GM21367 (cell line): ENCODE data around the gene ADAMTS15.

ENCODE experiments used
- ATAC-seq: cut with Tn5 transposase; IDR thresholded peaks from one replicate; pipeline ENCODE4 v1.9.1; 2021; ENCODE audit not compliant: unreplicated experiment

Gene ADAMTS15

DNA sequence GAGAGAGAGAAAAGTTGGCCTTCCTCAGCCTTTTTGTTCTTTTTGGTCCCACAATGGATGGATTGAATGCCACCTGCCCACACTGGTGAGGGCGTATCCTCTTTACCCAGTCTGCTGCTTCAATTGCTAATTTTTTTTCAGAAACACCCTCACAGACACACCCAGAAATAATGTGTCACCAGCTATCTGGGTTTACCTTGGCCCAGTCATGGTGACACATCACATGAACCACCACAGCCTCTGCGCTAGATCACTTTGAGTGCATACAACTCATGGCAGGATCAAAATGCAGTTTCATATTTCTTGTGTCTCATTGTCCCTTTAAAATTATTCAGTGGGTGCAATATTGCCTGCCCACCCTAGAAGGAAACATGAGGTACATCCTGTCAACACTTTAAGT lies 63.3 kb downstream of the ADAMTS15 start:
- ATAC-seq = no peak

DNA sequence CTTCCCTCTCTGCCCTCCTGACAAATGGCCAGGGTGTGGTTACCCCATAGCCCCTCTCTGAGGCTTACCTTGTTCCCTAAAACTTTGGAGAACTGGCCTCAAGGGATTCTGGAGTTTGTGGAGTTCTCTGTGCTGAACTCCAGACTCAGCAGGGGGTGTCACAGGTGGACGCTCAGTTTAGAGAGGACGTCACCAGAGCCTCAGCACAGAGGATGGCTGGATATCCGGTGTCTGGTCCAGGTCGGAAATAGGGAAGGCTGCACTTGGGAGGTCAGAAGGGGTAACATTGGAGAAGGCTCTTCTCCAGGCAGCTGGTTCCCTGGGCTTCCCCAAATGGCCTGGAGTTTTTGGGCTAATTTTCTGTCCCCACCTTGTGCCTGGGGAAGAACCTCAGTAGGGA lies 64.2 kb downstream of the ADAMTS15 start:
- ATAC-seq = no peak

DNA sequence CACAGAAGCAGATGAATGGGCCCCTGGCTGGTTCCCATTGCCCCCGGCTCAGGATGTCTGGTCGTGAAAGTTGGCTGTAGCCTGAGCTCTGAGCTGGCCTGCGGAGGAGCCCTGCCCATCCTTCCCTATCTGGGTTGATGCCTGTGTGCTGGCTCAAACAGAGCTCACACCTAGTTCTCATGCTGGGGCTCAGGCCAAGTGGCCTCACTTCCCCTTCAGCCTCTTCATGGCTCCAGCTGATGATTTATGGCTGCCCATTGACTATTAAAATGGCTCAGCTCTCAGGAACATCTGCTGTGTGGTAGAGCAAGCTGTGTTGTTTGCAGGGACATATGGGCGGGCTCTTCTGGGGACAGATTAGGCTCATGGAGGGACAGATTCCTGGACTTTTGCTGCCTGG lies 64.7 kb downstream of the ADAMTS15 start:
- ATAC-seq = no peak

DNA sequence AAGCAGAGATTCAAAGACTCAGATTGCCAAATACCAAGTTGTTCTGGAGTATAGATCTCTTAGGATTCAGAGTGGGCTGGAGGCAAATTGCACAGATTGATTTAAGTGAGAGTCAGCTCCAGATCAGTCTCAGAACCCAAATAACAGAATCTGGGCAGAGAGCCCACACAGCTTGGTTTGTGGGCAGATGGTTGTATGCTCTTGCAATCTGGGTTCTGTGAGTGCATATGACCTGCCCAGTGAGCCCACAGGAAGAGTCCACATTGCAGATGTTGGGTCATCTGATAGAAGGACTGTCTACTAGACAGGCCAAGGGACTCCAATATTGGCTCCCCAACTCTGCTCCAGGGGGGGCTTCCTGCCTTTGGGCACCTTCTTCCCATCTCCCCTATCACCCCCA lies 65.9 kb downstream of the ADAMTS15 start:
- ATAC-seq = no peak

DNA sequence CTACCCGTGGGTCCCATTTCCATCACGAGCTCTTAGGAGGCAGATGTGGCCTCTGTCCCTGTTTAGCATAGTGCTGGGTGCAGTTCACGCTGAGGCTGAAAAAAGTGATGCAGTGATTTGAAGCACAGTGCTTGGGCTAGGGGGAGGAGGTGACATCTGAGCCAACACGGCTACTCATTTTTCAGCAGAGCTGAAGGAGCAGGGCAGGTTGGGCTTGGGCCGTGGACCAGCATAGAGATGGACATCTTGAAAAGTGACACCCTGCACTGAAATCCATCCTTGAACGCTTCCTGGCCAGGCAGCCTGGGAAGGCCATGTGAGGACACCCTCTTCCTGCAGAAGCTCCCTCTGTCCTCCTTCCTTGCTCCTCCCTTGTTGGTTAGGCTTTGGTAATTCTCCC lies 66.4 kb downstream of the ADAMTS15 start:
- no peak for ATAC-seq

DNA sequence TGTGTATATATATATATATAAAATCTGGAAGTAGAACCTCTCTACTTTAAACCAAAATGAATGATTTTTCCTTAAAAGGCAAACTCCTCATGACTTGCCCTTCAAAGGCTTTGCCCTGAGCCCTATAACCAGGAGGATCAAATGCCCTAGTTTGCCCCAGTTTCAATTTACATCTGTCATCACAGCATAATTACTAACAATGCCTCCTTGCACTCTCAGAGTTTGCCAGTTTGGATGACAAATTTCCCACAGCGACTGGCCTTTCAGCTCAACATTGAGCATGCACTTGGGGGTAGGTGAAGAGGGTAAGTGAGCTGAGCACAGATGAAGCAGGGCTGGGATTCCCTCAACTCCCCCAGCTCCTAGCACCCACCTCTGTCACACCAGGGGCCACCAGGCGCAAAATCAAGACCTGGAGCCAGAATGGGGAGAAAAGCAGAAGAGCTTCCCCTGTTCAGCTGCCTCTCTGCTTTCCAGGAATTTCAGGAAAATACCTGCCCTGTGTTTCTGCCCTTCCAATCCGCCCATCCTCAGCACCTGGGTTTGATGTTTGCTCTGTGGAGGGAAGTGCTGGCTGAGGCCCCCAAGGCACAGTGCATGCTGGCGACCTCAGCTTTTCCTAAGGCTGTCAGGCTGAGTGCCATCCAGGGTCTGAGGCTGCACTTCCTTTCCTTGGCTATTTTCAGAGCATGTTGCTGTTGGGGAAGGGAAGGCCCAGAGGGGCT lies 67.5 kb downstream of the ADAMTS15 start:
- ATAC-seq = no peak

DNA sequence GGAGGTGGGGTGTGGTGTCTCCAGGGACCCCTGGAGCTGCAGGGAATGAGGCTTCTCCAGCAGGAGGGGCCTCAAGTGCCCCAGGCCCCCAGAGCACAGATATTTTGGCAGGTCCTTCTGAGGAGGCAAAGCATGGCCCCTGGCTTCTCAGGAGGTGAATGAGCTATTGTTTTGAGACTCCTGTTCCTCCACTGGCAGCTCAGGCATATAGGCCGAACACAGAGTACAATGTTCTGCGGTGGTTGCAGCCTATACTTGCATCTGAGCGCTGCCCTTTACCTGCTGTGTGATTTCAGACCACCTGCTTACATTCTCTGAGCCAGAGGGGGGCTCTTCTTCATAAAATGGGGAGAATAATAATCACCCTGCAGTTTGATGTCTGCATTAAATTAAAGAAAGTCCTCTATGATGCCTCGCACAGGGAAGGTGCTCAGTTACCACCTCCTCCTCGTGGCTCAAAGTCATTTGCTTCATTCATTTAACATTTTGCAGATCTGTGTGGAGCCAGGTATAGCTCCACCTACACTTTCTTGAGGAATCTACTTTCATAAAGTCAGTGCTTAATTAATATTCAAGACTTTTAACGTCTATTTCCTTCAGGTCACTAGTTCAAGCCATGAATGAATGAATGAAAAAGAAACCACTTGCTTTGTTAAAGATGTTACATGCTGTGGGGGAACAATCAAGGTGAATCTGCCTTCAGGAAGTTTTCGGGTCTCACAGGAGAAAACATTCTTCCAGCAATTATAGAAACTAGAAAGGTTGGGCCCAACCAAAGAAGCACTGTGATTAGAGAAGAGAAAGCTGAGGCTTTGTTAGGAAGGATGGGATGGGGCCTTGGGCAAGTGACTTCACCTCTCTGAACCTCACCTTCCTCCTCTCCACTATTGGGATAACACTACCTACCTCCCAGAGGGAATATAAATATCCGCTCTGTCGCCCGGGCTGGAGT lies 68.4 kb downstream of the ADAMTS15 start:
- ATAC-seq = no peak

DNA sequence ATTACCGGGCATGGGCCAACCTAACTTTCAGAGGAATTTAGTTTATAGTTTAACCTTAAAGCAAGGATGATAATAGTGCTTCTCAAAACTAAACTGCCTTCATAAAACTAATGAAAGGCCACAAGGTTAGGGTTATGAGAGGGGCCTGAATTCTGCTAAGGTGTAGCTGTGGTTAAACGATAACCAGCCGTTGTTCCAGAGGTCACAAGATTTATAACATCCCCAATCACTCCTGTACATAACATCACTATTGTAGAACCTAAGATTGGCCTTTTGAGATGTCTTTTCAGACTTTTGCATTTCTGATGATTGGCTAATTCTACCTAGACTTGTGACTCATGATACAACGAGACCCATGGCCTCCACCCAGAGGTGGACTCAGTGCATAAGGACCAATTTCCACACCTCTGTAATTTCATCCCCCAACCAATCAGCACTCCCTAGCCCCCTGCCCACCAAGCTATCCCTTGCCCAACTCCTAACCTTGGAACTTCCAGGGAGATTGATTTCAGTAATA lies 69.8 kb downstream of the ADAMTS15 start:
- no peak for ATAC-seq

DNA sequence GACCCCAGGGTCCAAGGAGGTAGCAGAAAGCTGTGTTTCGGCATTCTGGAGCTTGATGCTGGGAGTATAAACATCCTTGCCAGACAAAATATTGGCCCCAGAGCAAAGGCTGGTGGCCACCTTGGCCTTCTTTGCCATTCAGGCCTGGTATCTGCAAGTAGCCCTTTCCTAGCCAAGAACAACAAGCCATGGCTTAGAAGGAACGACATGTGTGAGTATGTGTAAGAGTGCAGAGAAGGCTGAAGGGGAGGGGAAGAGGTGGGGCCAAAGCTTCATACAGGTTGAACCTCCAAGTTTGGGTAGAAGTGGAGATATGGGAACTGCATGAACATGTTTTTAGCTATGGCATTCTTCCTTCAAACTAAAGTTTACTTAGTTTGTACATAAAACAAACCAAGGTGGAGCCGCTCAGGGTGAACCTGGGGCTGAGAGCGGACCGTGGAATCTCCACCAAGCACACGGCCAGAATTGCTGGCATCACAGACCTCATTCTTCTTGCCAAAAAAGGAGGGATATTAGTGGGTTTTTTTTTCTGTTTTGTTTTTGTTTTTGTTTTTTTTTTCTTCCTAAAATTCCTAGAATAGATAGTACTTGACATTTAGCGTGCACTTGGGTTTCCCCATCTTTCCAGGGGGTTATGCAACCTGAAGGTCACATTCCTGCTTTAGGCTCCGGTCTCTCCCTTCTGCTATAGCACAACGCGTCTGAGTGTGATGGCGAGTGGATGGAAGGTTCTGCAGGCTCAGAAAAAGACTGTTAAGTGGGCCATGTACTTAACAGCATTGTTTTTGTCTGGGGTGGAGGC lies 70.9 kb downstream of the ADAMTS15 start:
- no peak for ATAC-seq

DNA sequence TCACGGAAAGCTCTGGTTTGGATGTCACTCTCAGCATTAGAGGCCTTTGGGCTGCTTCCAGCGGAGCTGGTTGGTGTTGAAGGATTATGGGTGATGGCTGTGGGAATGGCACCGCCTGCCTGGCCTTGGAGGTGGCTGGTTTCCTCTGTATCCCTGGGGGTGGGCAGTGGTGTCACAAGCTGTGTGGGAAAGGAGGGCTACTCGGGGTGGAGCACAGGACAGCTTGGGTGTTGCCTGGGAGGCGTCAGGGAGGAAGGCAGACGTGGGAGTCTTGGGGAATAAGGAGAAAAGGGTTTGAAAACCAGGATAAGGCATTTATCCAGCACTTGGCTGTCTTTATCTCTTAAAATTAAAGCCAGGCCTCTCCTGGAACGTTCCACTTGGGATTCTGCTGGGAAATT lies 71.8 kb downstream of the ADAMTS15 start:
- no peak for ATAC-seq

DNA sequence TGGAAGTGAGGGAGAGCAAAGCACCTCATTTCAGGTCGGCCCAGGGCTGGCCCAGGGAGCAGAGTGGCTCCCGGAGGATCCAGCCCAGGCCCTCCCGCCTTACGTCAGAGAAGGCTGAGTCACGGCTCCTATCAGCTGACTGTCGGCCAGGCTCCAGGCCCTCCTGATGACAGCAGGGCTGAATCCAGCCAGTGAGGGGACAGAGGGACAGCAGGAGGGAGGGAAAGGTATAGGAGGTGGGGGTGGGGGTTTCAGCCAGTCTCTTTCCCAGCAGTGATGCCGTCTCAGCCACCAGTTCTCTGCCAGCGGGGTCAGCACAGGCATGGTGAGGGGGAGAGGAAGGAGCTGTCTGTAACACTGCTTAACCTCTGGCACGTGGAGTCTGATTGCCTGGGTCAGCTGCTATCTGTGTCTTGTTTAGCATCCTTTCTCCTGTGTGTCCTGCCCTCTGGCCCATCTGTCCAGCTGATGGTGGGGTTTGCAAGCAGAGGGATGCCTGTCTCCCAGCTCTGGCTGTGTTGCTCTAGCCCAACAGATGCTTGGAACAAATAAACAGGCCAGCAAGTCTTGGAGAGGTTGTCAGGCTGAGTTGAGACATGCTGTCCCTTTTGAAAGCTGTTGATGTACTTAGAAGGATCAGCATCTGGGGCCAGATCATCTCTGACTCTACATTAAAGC lies 74.0 kb downstream of the ADAMTS15 start:
- no peak for ATAC-seq

DNA sequence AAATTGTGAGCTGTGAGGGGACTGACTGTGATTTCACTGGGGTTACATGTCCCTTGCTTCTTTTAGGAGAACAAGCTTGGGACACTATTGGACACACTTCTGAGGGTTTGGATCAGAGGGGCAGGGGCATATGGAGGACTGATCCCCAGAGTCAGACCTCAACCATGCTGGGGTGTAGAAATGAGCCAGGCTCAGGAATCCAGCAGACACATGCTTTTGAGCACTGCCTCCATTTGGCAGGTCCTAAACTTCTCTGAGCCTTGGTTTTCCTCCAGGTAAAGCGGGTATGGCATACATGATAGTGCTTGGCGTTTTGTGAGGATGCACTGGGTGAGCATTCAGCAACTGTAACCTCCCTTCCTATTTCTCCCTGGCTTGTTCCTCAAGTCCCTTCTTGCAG lies 74.7 kb downstream of the ADAMTS15 start:
- no peak for ATAC-seq

DNA sequence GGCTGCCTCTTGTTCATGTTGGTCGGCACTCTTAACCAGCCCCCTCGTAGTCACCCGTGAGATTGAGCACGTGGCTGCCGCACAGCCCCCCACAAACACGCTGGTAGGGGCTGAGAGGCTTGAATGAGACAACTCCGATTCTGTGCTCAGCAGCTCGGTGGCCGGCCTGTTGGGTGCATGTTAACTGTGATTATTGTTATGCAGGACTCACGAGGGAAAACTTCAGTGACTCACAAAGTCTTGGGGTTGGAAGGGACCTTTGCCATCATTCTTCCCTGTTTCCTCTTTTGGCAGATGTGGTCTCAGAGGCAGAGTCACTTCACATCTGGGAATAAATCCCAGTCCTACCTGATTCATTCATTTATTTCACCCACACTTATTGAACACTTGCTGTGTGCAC lies 75.2 kb downstream of the ADAMTS15 start:
- no peak for ATAC-seq

DNA sequence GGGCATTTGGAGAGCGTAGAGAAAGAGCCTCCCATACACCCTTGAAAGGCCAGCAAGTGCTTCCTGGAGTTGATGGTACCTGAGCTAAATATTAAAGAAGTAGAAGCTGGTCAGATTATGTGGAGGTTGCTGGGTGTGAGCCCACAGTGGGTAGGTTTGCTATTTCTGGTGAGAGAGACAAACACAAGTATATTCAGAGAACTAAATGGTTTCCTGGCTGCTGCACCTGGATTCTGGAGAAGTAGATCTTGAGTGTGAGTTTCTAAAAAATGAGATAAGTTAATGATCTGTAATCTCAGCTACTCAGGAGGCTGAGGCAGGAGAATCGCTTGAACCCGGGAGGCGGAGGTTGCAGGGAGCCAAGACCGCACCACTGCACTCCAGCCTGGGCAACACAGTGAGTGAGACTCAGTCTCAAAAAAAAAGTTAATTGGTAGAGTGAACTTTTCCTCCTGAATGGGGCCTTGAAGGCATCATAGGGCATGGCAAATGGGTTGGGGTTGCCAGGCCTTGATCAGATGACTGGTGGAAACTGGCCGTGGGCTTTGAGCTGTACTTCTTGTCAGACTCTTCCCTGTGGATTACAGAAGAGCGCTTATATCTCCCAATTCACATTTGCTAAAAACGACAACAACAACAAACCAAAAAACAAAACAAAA lies 75.8 kb downstream of the ADAMTS15 start:
- no peak for ATAC-seq

DNA sequence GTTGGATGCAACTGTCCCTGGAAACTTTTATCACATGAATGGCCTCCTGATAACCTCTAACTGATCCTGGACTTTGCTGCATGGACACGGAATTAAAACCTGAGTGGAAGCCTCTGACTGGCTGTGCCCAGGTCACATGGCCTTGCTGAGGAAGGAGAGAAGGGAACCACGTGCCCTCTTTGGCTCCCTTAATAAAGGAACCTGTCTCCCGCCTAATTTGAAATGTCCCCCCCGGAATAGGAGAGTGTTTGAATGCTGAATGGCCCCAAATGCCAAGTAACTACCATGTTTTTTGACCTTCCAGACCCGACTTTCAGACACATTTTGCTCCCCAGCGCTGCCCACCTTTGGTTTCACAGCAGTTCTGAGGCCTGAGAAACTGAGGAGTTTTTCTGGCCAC lies 76.9 kb downstream of the ADAMTS15 start:
- no peak for ATAC-seq
